ENCODE measurements around the gene ATP8B1. TPM values are rescaled to one million over a fixed set of nuclear protein-coding genes. Genes with fewer than 3 reads are reported as not detected.
A peak's percentile ranks its signal among the peaks of the same experiment; 100 is the strongest.

ATP8B1 gene
- total and polyA plus RNA-seq, 11 donors, result 3.0 to 12.8 (median 6.2) TPM

GRCh38 chr18:57793302-57793986, 9.7 kb downstream of the ATP8B1 start:
- H3K9me3 ChIP-seq, result no peaks in the 10 kb centered on the region
- H3K4me1 ChIP-seq, result peaks cover 3 to 80% (median 45%) of the 10 kb centered on the region in 12 donors
- no peaks in the 10 kb centered on the region for H3K36me3 ChIP-seq
- no peaks in the 10 kb centered on the region for H3K27me3 ChIP-seq
- peak overlapping the region in 9 of 12 donors; percentile 4 to 46 (median 26) for H3K4me3 ChIP-seq
- peak overlapping the region; percentile 43 to 84 (median 75) for H3K27ac ChIP-seq
- no peak for TF ChIP-seq POLR2A (IDR thresholded peaks at IDR 0.05)
- TF ChIP-seq, protein P1, sequence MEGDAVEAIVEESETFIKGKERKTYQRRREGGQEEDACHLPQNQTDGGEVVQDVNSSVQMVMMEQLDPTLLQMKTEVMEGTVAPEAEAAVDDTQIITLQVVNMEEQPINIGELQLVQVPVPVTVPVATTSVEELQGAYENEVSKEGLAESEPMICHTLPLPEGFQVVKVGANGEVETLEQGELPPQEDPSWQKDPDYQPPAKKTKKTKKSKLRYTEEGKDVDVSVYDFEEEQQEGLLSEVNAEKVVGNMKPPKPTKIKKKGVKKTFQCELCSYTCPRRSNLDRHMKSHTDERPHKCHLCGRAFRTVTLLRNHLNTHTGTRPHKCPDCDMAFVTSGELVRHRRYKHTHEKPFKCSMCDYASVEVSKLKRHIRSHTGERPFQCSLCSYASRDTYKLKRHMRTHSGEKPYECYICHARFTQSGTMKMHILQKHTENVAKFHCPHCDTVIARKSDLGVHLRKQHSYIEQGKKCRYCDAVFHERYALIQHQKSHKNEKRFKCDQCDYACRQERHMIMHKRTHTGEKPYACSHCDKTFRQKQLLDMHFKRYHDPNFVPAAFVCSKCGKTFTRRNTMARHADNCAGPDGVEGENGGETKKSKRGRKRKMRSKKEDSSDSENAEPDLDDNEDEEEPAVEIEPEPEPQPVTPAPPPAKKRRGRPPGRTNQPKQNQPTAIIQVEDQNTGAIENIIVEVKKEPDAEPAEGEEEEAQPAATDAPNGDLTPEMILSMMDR (IDR thresholded peaks at IDR 0.05), result no peak
- intact Hi-C loops (cut with DNase I), result loop anchor here in 1 of 10 donors (10.0 kb wide), 1 partner anchor 59 kb away; no protein-coding TSS in a partner anchor
- 35 to 63% (median 46%) methylated on average over 3 of the region's 3 CpGs for WGBS, 4 donors
- peak in 2 of 4 donors; percentile 8 for ATAC-seq
- DNase-seq, result no peak

GRCh38 chr18:57792631-57793301, 10.3 kb downstream of the ATP8B1 start:
- no peaks in the 10 kb centered on the region for H3K27me3 ChIP-seq
- H3K36me3 ChIP-seq, result no peaks in the 10 kb centered on the region
- ATAC-seq, result peak; percentile 55 to 65 (median 62)
- no peaks in the 10 kb centered on the region for H3K9me3 ChIP-seq
- H3K27ac ChIP-seq, result peak overlapping the region; percentile 43 to 84 (median 75)
- DNase-seq, result peak in 1 of 5 donors; percentile 30
- peak overlapping the region in 9 of 12 donors; percentile 4 to 46 (median 26) for H3K4me3 ChIP-seq
- 28 to 50% (median 35%) methylated on average over 9 of the region's 9 CpGs for WGBS, 4 donors
- TF ChIP-seq, protein P1 (IDR thresholded peaks at IDR 0.05), result no peak
- no peak for TF ChIP-seq POLR2A (IDR thresholded peaks at IDR 0.05)
- peaks cover 3 to 83% (median 52%) of the 10 kb centered on the region in 12 donors for H3K4me1 ChIP-seq
- intact Hi-C loops (cut with DNase I), result loop anchor here in 1 of 10 donors (10.0 kb wide), 1 partner anchor 58 kb away; no protein-coding TSS in a partner anchor

GRCh38 chr18:57791911-57792310, 11.2 kb downstream of the ATP8B1 start:
- WGBS, 4 donors, result 62 to 72% (median 68%) methylated on average over 2 of the region's 2 CpGs
- Histone ChIP-seq H3K27me3 (no peaks in the 10 kb centered on the region), H3K9me3 (peaks cover 0 to 3% (median 0%) of the 10 kb centered on the region in 12 donors), H3K36me3 (no peaks in the 10 kb centered on the region), H3K27ac (peak overlapping the region in 11 of 12 donors; percentile 43 to 84 (median 78)), H3K4me3 (peak overlapping the region in 1 of 12 donors; percentile 46), H3K4me1 (peaks cover 0 to 83% (median 52%) of the 10 kb centered on the region in 12 donors)
- ATAC-seq (no peak), DNase-seq (no peak)
- intact Hi-C loops (cut with DNase I), result loop anchor here in 1 of 10 donors (10.0 kb wide), 1 partner anchor 57 kb away; no protein-coding TSS in a partner anchor
- TF ChIP-seq POLR2A (IDR thresholded peaks at IDR 0.05), result no peak
- TF ChIP-seq, protein P1 (IDR thresholded peaks at IDR 0.05), result no peak

DNA sequence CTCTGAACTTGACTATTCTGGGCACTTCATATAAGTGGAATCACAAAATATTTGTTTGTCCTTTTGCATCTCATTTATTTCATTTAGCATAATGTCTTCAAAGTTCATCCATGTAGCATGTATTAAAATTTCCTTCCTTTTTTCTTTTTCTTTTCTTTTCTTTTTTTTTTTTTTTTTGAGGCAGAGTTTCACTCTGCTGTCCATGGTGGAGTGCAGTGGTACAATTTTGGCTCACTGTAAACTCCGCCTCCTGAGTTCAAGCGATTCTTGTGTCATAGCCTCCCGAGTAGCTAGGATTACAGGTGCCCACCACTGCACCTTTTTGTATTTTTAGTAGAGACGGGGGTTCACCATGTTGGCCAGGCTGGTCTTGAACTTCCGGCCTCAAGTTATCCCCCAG, 11.9 kb downstream of the ATP8B1 start:
- H3K9me3 ChIP-seq, result peaks cover 0 to 3% (median 0%) of the 10 kb centered on the region in 12 donors
- no peak for TF ChIP-seq POLR2A (IDR thresholded peaks at IDR 0.05)
- TF ChIP-seq, protein P1 (IDR thresholded peaks at IDR 0.05), result no peak
- intact Hi-C loops (cut with DNase I), result loop anchor here in 1 of 10 donors (10.0 kb wide), 1 partner anchor 56 kb away; no protein-coding TSS in a partner anchor
- no peak overlapping the region for H3K4me3 ChIP-seq
- no peaks in the 10 kb centered on the region for H3K27me3 ChIP-seq
- H3K27ac ChIP-seq, result peak overlapping the region in 3 of 12 donors; percentile 8 to 81 (median 80)
- H3K4me1 ChIP-seq, result peaks cover 0 to 83% (median 51%) of the 10 kb centered on the region in 12 donors
- H3K36me3 ChIP-seq, result no peaks in the 10 kb centered on the region
- WGBS, 4 donors, result 74 to 97% (median 89%) methylated on average over 5 of the region's 5 CpGs
- no peak for ATAC-seq
- DNase-seq, result no peak
